ENCODE measurements around the gene ITPKC. TPM values are rescaled to one million over a fixed set of nuclear protein-coding genes. Genes with fewer than 3 reads are reported as not detected.

ITPKC gene
- total RNA-seq, 1 donor from 2014 or later = 19.7 TPM

DNA sequence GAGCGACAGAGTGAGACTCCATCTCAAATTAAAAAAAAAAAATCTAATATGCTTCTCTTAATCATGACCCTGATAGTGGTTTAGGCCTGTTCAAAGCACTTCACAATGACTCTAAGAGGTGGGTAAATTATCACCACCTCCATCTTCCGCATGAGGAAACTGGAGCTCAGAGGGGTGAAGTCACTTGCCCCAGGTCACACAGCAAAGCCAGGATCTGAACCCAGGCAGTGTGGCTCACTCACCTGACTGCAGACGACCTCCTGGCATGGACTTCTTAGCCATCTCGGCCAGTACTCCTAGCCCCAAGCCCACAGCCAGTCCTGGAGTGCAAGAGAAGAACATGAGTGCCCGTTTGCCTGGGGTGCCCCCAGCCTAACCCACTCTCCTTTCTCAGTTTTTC, 7.1 kb upstream of the ITPKC start:
- no peaks in the 10 kb centered on the region for H4K20me1 ChIP-seq (ENCODE audit: insufficient read depth, low read length)
- Mint-ChIP-seq H3K4me3 (ENCODE audit: unreplicated experiment) (no peak overlapping the region), H3K4me1 (ENCODE audit: low read depth, unreplicated experiment) (peaks cover 10% of the 10 kb centered on the region), H3K9me3 (ENCODE audit: unreplicated experiment) (no peaks in the 10 kb centered on the region), H3K27me3 (ENCODE audit: low read depth, unreplicated experiment) (no peaks in the 10 kb centered on the region), H3K27ac (ENCODE audit: unreplicated experiment) (no peak overlapping the region), H3K36me3 (ENCODE audit: low read depth, unreplicated experiment) (peaks cover 15% of the 10 kb centered on the region)
- H3K9me3 ChIP-seq (ENCODE audit: insufficient read depth, low read depth, low read length) = no peaks in the 10 kb centered on the region
- H3K4me1 ChIP-seq (ENCODE audit: insufficient read depth, low read length) = peaks cover 6% of the 10 kb centered on the region
- H3K27ac ChIP-seq (ENCODE audit: low read depth, low read length) = no peak overlapping the region
- no peak for DNase-seq (ENCODE audit: low read depth)
- H3K4me2 ChIP-seq (ENCODE audit: low read length) = no peak overlapping the region
- no peak overlapping the region for H3K4me3 ChIP-seq (ENCODE audit: insufficient read depth, low read depth, low read length)
- H3K36me3 ChIP-seq (ENCODE audit: insufficient read depth, low read length) = no peaks in the 10 kb centered on the region
- FAIRE-seq = no peak
- H2AFZ ChIP-seq (ENCODE audit: low read depth, low read length) = no peak overlapping the region
- H3K9ac ChIP-seq (ENCODE audit: low read length) = no peak overlapping the region
- no peak for TF ChIP-seq EZH2 (IDR thresholded peaks at IDR 0.05; ENCODE audit: insufficient read depth, low read length)
- TF ChIP-seq, protein P1, sequence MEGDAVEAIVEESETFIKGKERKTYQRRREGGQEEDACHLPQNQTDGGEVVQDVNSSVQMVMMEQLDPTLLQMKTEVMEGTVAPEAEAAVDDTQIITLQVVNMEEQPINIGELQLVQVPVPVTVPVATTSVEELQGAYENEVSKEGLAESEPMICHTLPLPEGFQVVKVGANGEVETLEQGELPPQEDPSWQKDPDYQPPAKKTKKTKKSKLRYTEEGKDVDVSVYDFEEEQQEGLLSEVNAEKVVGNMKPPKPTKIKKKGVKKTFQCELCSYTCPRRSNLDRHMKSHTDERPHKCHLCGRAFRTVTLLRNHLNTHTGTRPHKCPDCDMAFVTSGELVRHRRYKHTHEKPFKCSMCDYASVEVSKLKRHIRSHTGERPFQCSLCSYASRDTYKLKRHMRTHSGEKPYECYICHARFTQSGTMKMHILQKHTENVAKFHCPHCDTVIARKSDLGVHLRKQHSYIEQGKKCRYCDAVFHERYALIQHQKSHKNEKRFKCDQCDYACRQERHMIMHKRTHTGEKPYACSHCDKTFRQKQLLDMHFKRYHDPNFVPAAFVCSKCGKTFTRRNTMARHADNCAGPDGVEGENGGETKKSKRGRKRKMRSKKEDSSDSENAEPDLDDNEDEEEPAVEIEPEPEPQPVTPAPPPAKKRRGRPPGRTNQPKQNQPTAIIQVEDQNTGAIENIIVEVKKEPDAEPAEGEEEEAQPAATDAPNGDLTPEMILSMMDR (IDR thresholded peaks at IDR 0.05; ENCODE audit: insufficient read depth, low read depth, low read length) = no peak
- peaks cover 8% of the 10 kb centered on the region for H3K79me2 ChIP-seq (ENCODE audit: insufficient read depth, low read length)
- H3K27me3 ChIP-seq (ENCODE audit: insufficient read depth, low read length) = no peaks in the 10 kb centered on the region

DNA sequence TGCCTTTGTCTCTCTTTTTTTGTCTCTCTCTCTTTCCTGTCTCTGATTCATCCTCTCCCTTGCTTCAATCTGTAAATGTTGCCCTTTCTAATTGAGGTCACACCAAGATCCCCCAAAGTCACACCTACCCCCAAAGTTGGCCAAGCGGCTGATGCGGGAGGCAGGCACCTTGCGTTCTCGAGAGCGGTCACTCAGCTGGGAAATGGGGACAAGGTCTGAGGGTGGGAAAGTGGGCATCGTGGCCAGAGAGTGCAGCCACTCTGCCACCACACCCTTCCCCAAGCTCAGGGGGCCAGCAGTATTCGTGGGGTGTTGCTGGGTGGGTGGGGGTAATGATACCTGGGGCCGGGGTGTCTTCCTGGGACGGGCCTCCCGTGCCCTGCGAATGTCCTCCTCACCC, 3.0 kb upstream of the ITPKC start:
- Mint-ChIP-seq H3K4me1 (ENCODE audit: low read depth, unreplicated experiment) (peaks cover 11% of the 10 kb centered on the region), H3K27me3 (ENCODE audit: low read depth, unreplicated experiment) (no peaks in the 10 kb centered on the region), H3K36me3 (ENCODE audit: low read depth, unreplicated experiment) (peaks cover 9% of the 10 kb centered on the region), H3K9me3 (ENCODE audit: unreplicated experiment) (no peaks in the 10 kb centered on the region), H3K4me3 (ENCODE audit: unreplicated experiment) (peak overlapping the region; percentile 67), H3K27ac (ENCODE audit: unreplicated experiment) (no peak overlapping the region)
- TF ChIP-seq, protein P1 (IDR thresholded peaks at IDR 0.05; ENCODE audit: insufficient read depth, low read depth, low read length) = no peak
- TF ChIP-seq EZH2 (IDR thresholded peaks at IDR 0.05; ENCODE audit: insufficient read depth, low read length) = no peak
- Histone ChIP-seq H3K9me3 (ENCODE audit: insufficient read depth, low read depth, low read length) (no peaks in the 10 kb centered on the region), H3K27ac (ENCODE audit: low read depth, low read length) (peak overlapping the region; percentile 100), H3K79me2 (ENCODE audit: insufficient read depth, low read length) (peaks cover 26% of the 10 kb centered on the region), H3K4me2 (ENCODE audit: low read length) (peak overlapping the region; percentile 99), H3K9ac (ENCODE audit: low read length) (peak overlapping the region; percentile 93), H3K4me1 (ENCODE audit: insufficient read depth, low read length) (peaks cover 37% of the 10 kb centered on the region), H2AFZ (ENCODE audit: low read depth, low read length) (no peak overlapping the region), H3K27me3 (ENCODE audit: insufficient read depth, low read length) (no peaks in the 10 kb centered on the region), H3K4me3 (ENCODE audit: insufficient read depth, low read depth, low read length) (no peak overlapping the region), H4K20me1 (ENCODE audit: insufficient read depth, low read length) (peaks cover under 1% of the 10 kb centered on the region), H3K36me3 (ENCODE audit: insufficient read depth, low read length) (no peaks in the 10 kb centered on the region)
- FAIRE-seq = no peak
- no peak for DNase-seq (ENCODE audit: low read depth)

DNA sequence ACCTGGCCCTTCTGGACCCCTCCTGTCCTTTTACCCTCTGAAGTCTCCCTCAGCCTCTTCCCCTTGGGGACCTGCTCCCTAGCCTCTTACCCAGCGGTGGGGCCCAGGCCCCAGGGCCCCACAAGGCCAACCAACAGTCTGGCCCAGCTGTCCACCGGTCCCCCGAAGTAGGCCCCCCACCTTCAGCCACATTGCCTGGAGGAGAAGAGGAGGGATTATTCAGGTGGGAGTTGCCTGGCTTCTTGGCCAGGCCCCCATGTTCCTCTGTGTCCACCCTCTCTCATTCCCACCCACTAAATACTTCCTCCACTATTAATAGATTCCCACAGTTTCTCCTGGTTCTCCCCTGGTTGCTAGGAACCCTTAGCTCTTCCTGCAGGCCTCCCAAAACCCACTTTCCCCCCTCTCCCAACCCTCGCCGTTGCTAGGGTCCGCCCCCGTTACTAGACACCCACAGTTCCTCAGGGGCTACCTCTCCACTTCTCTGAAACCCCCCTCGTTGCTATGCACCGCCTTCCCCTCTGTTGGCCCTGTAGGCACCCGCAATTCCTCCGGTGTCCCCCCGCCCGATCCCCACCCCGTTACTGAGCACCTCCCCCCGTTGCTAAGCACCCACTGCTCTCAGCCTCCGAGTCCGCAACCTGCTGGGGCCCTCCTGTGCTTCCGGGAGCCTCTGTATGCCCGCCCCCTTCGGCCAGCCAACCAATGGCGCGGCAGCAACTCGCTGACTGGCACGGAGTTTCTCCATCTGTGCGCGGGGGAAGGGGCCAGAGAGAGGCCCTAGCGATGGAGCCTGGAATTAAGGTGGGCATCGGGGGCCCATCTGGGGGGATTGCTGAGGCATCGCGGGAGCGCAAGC, 2.2 kb upstream of the ITPKC start:
- Mint-ChIP-seq H3K36me3 (ENCODE audit: low read depth, unreplicated experiment) (peaks cover 8% of the 10 kb centered on the region), H3K27me3 (ENCODE audit: low read depth, unreplicated experiment) (no peaks in the 10 kb centered on the region), H3K9me3 (ENCODE audit: unreplicated experiment) (no peaks in the 10 kb centered on the region), H3K4me1 (ENCODE audit: low read depth, unreplicated experiment) (peaks cover 11% of the 10 kb centered on the region), H3K4me3 (ENCODE audit: unreplicated experiment) (peak overlapping the region; percentile 91), H3K27ac (ENCODE audit: unreplicated experiment) (peak overlapping the region; percentile 100)
- Histone ChIP-seq H2AFZ (ENCODE audit: low read depth, low read length) (peak overlapping the region; percentile 55), H3K36me3 (ENCODE audit: insufficient read depth, low read length) (no peaks in the 10 kb centered on the region), H3K79me2 (ENCODE audit: insufficient read depth, low read length) (peaks cover 33% of the 10 kb centered on the region), H3K9me3 (ENCODE audit: insufficient read depth, low read depth, low read length) (no peaks in the 10 kb centered on the region), H3K27ac (ENCODE audit: low read depth, low read length) (peak overlapping the region; percentile 100), H3K4me3 (ENCODE audit: insufficient read depth, low read depth, low read length) (peak overlapping the region; percentile 69), H3K4me2 (ENCODE audit: low read length) (peak overlapping the region; percentile 99), H4K20me1 (ENCODE audit: insufficient read depth, low read length) (peaks cover 8% of the 10 kb centered on the region), H3K4me1 (ENCODE audit: insufficient read depth, low read length) (peaks cover 44% of the 10 kb centered on the region), H3K9ac (ENCODE audit: low read length) (peak overlapping the region; percentile 93), H3K27me3 (ENCODE audit: insufficient read depth, low read length) (no peaks in the 10 kb centered on the region)
- FAIRE-seq (no peak), DNase-seq (ENCODE audit: low read depth) (peak; percentile 86)
- TF ChIP-seq, protein P1 (IDR thresholded peaks at IDR 0.05; ENCODE audit: insufficient read depth, low read depth, low read length) = no peak
- no peak for TF ChIP-seq EZH2 (IDR thresholded peaks at IDR 0.05; ENCODE audit: insufficient read depth, low read length)

All from astrocyte (in vitro differentiated cells and primary cell).